ENCODE data around the gene CEP112.

Gene CEP112

GRCh38 chr17:65667656-65668055 is 524.3 kb downstream of the CEP112 start:
- DNase-seq (ENCODE audit: insufficient read length, low spot score) (no peak), FAIRE-seq (no peak)

GRCh38 chr17:65666876-65667321 is 525.0 kb downstream of the CEP112 start:
- FAIRE-seq (no peak), DNase-seq (ENCODE audit: insufficient read length, low spot score) (no peak)

GRCh38 chr17:65665966-65666365 is 526.0 kb downstream of the CEP112 start:
- FAIRE-seq, result no peak
- DNase-seq (ENCODE audit: insufficient read length, low spot score), result no peak

GRCh38 chr17:65664696-65665095 is 527.2 kb downstream of the CEP112 start:
- FAIRE-seq, result no peak
- DNase-seq (ENCODE audit: insufficient read length, low spot score), result no peak

- no peak for DNase-seq (ENCODE audit: insufficient read length, low spot score)
- FAIRE-seq, result peak; percentile 48
Observed at GRCh38 chr17:65664266-65664665, 527.7 kb downstream of the CEP112 start.

GRCh38 chr17:65662196-65662595 is 529.7 kb downstream of the CEP112 start:
- DNase-seq (ENCODE audit: insufficient read length, low spot score), result no peak
- no peak for FAIRE-seq

GRCh38 chr17:65660947-65661346 is 531.0 kb downstream of the CEP112 start:
- no peak for FAIRE-seq

GRCh38 chr17:65660078-65660477 is 531.9 kb downstream of the CEP112 start:
- FAIRE-seq, result no peak

More at GRCh38 chr17:65660947-65661346, 531.0 kb downstream of the CEP112 start:
- DNase-seq (ENCODE audit: insufficient read length, low spot score), result no peak

GRCh38 chr17:65659512-65659911 is 532.4 kb downstream of the CEP112 start:
- FAIRE-seq (no peak), DNase-seq (ENCODE audit: insufficient read length, low spot score) (no peak)

More at GRCh38 chr17:65660078-65660477, 531.9 kb downstream of the CEP112 start:
- no peak for DNase-seq (ENCODE audit: insufficient read length, low spot score)

GRCh38 chr17:65657251-65657828 is 534.6 kb downstream of the CEP112 start:
- FAIRE-seq (no peak), DNase-seq (ENCODE audit: insufficient read length, low spot score) (no peak)

GRCh38 chr17:65656390-65657250 is 535.3 kb downstream of the CEP112 start:
- DNase-seq (ENCODE audit: insufficient read length, low spot score), result no peak
- peak; percentile 58 for FAIRE-seq

- FAIRE-seq, result no peak
Observed at GRCh38 chr17:65655706-65656105, 536.2 kb downstream of the CEP112 start.

GRCh38 chr17:65644545-65644944 is 547.4 kb downstream of the CEP112 start:
- no peak for DNase-seq (ENCODE audit: insufficient read length, low spot score)
- FAIRE-seq, result no peak

More at GRCh38 chr17:65655706-65656105, 536.2 kb downstream of the CEP112 start:
- no peak for DNase-seq (ENCODE audit: insufficient read length, low spot score)

GRCh38 chr17:65638221-65638975 is 553.5 kb downstream of the CEP112 start:
- FAIRE-seq, result no peak
- no peak for DNase-seq (ENCODE audit: insufficient read length, low spot score)

- DNase-seq (ENCODE audit: insufficient read length, low spot score) (no peak), FAIRE-seq (no peak)
Observed at GRCh38 chr17:65637786-65638185, 554.1 kb downstream of the CEP112 start.

- FAIRE-seq (no peak), DNase-seq (ENCODE audit: insufficient read length, low spot score) (no peak)
Observed at GRCh38 chr17:65634533-65634932, 557.4 kb downstream of the CEP112 start.

- FAIRE-seq (no peak), DNase-seq (ENCODE audit: insufficient read length, low spot score) (no peak)
Observed at GRCh38 chr17:65633988-65634387, 557.9 kb downstream of the CEP112 start.

GRCh38 chr17:65633146-65633881 is 558.6 kb downstream of the CEP112 start:
- DNase-seq (ENCODE audit: insufficient read length, low spot score) (no peak), FAIRE-seq (peak; percentile 49)

- FAIRE-seq, result peak; percentile 42
Observed at GRCh38 chr17:65630502-65630901, 561.4 kb downstream of the CEP112 start.

GRCh38 chr17:65629234-65629690 is 562.7 kb downstream of the CEP112 start:
- no peak for DNase-seq (ENCODE audit: insufficient read length, low spot score)
- FAIRE-seq, result no peak

More at GRCh38 chr17:65630502-65630901, 561.4 kb downstream of the CEP112 start:
- DNase-seq (ENCODE audit: insufficient read length, low spot score), result no peak

All from HTR-8/SVneo (cell line).